ENCODE measurements around the gene SUSD3. TPM values are rescaled to one million over a fixed set of nuclear protein-coding genes. Genes with fewer than 3 reads are reported as not detected.

The SUSD3 gene
- total and polyA plus RNA-seq, 2 of the 8 experiments (the other 6 are each of a cell fraction or from before 2014, with no cell fraction given) = 5.5 to 35.4 TPM

GRCh38 chr9:93039976-93040375 is 18.5 kb upstream of the SUSD3 start:
- POLR2A ChIA-PET (ENCODE audit: partially characterized antibody) = interaction anchor here (1.3 to 1.4 kb wide), 2 partner anchors 11 to 26 kb away, joined by 3 to 6 read pairs; no protein-coding TSS in a partner anchor
- Histone ChIP-seq H3K27ac (ENCODE audit: low read depth, low read length) (no peak overlapping the region), H3K4me1 (replicated peaks in 1 of 4; ENCODE audit: control insufficient read depth in 3 of 4, insufficient read depth in 4 of 4, low read length in 3 of 4) (peaks cover 0 to 9% (median under 1%) of the 10 kb centered on the region in 4 experiments; a peak in 3 of 7 replicates), H3K79me2 (ENCODE audit: control insufficient read depth in 1 of 2, insufficient read depth in 2 of 2, low read length in 2 of 2) (no peaks in the 10 kb centered on the region), H4K5ac (ENCODE audit: insufficient read length, low read depth, low read length) (no peak overlapping the region), H3K4me2 (ENCODE audit: insufficient read depth in 1 of 2, low read depth in 2 of 2, low read length in 2 of 2) (no peak overlapping the region), H3K4ac (replicated peaks; ENCODE audit: insufficient read length, low read depth, low read length) (no peak overlapping the region), H2AFZ (ENCODE audit: low read length) (no peak overlapping the region), H2BK5ac (ENCODE audit: low read depth, low read length) (no peak overlapping the region), H3K23ac (ENCODE audit: insufficient read length) (no peak overlapping the region), H3K27me3 (replicated peaks in 1 of 4; ENCODE audit: control insufficient read depth in 3 of 4, extremely low read depth in 1 of 4, insufficient read depth in 3 of 4, low read length in 3 of 4) (no peaks in the 10 kb centered on the region), H2AK5ac (ENCODE audit: low read depth, low read length) (no peak overlapping the region), H2BK120ac (replicated peaks; ENCODE audit: low read depth, low read length) (no peak overlapping the region), H3K36me3 (ENCODE audit: control insufficient read depth in 2 of 4, insufficient read depth in 4 of 4, low read length in 3 of 4) (no peaks in the 10 kb centered on the region), H4K20me1 (replicated peaks in 1 of 2; ENCODE audit: control insufficient read depth in 1 of 2, insufficient read depth in 2 of 2, low read length in 2 of 2) (no peaks in the 10 kb centered on the region), H2BK15ac (ENCODE audit: low read length) (no peak overlapping the region), H3K18ac (ENCODE audit: extremely low read depth, low read length) (no peak overlapping the region), H3K23me2 (ENCODE audit: low read depth, low read length) (no peaks in the 10 kb centered on the region), H3K9ac (replicated peaks in 1 of 4; ENCODE audit: extremely low read depth in 1 of 4, low read depth in 3 of 4, low read length in 3 of 4) (no peak overlapping the region), H2BK20ac (ENCODE audit: low read length) (no peak overlapping the region), H3K14ac (ENCODE audit: insufficient read length) (no peak overlapping the region), H4K8ac (ENCODE audit: extremely low read depth, insufficient read depth, low read length) (no peak overlapping the region), H4K91ac (replicated peaks; ENCODE audit: insufficient read length, low read length) (no peak overlapping the region), H3K9me3 (ENCODE audit: insufficient read depth in 2 of 2, low read depth in 1 of 2, low read length in 1 of 2) (no peaks in the 10 kb centered on the region), H3K79me1 (ENCODE audit: low read depth, low read length) (no peaks in the 10 kb centered on the region), H3K56ac (replicated peaks; ENCODE audit: insufficient read length, low read depth, low read length) (no peak overlapping the region), H3K4me3 (ENCODE audit: extremely low read depth in 1 of 4, insufficient read depth in 2 of 4, low read depth in 3 of 4, low read length in 4 of 4) (no peak overlapping the region), H2BK12ac (ENCODE audit: low read depth, low read length) (no peak overlapping the region)
- CTCF ChIA-PET (ENCODE audit: partially characterized antibody) = interaction anchor here (0.5 kb wide), 1 partner anchor 50 kb away, joined by 3 read pairs; no protein-coding TSS in a partner anchor
- no peak for DNase-seq (ENCODE audit: low read depth in 1 of 2, low spot score in 2 of 2)
- FAIRE-seq = no peak
- WGBS, 2 experiments (ENCODE audit: extremely low coverage in 1 of 2, insufficient coverage in 1 of 2, insufficient read length in 1 of 2, insufficient replicate concordance in 2 of 2, low coverage in 1 of 2, low lambda C conversion rate in 2 of 2, missing lambda C conversion rate in 1 of 2) = 85% methylated on average over 10 of the region's 10 CpGs; no CpG with 5 or more reads in 1 of the 2 experiments
- no peak for TF ChIP-seq BCL11A (IDR thresholded peaks at IDR 0.05; ENCODE audit: low read depth in 2 of 2, low read length in 2 of 2)
- no peak for TF ChIP-seq SAP30 (IDR thresholded peaks at IDR 0.05; ENCODE audit: insufficient read depth, insufficient replicate concordance, low read length)
- no peak for TF ChIP-seq EP300 (IDR thresholded peaks at IDR 0.05; ENCODE audit: borderline replicate concordance in 1 of 2, low read depth in 2 of 2, low read length in 2 of 2)
- no peak for TF ChIP-seq SUZ12 (IDR thresholded peaks at IDR 0.05; ENCODE audit: low read length)
- no peak for TF ChIP-seq POU5F1 (IDR thresholded peaks at IDR 0.05; ENCODE audit: low read depth, low read length)
- TF ChIP-seq RBBP5 (IDR thresholded peaks at IDR 0.05; ENCODE audit: borderline replicate concordance, low read depth, low read length) = no peak
- TF ChIP-seq, protein P1, sequence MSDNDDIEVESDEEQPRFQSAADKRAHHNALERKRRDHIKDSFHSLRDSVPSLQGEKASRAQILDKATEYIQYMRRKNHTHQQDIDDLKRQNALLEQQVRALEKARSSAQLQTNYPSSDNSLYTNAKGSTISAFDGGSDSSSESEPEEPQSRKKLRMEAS (IDR thresholded peaks at IDR 0.05) = no peak
- no peak for TF ChIP-seq RFX5 (IDR thresholded peaks at IDR 0.05; ENCODE audit: borderline replicate concordance, low read depth, low read length)
- TF ChIP-seq YY1 (IDR thresholded peaks at IDR 0.05; ENCODE audit: low read depth, low read length) = no peak
- TF ChIP-seq PHF8 (conservative IDR thresholded peaks at IDR 0.05; ENCODE audit: low read depth, low read length) = no peak
- TF ChIP-seq CBX8 (IDR thresholded peaks at IDR 0.05; ENCODE audit: borderline replicate concordance, low read depth, low read length) = no peak
- TF ChIP-seq SP2 (IDR thresholded peaks at IDR 0.05; ENCODE audit: low read length) = no peak
- TF ChIP-seq TAF7 (optimal IDR thresholded peaks at IDR 0.05; ENCODE audit: borderline replicate concordance, low read depth, low read length) = no peak
- no peak for TF ChIP-seq SP4 (IDR thresholded peaks at IDR 0.05; ENCODE audit: low read length)

All from H1 (cell line).